HEK293 (cell line): Measurements from ENCODE around the gene SNRPD2.

ENCODE experiments used
- CTCF ChIA-PET: fragments of 350-600 bp; formaldehyde crosslinking; extraction: SDS; loops from one replicate; lab custom pipeline; 2021; ENCODE audit warnings: antibody characterized with exemption; lab: Yijun Ruan, JAX
- POLR2A ChIA-PET: fragments of 300-600 bp; formaldehyde crosslinking; extraction: SDS; loops from one replicate; lab custom pipeline; 2020; ENCODE audit warnings: antibody characterized with exemption, inconsistent platforms; lab: Yijun Ruan, JAX
- H3K27ac ChIP-seq: fragments of 200-500 bp; sonication (Bioruptor generic); 2 replicates; pipeline ENCODE4 v1.5.1; 2014; ENCODE audit warnings: low read depth, low read length, control low read depth, inconsistent platforms; ENCODE audit errors: extremely low read depth
- H3K36me3 ChIP-seq, 2 experiments: fragments of 200-500 bp in 1 of 2; sonication (Bioruptor generic) in 1 of 2; 1 replicate in 1 of 2; 2 replicates in 1 of 2; pipeline ENCODE4 v1.5.1; 2014 to 2017; ENCODE audit warnings: inconsistent platforms in 2 of 2, low read length in 2 of 2; ENCODE audit not compliant: control insufficient read depth in 2 of 2, insufficient read depth in 1 of 2
- H3K4me1 ChIP-seq: fragments of 200-500 bp; sonication (Bioruptor generic); 2 replicates; pipeline ENCODE4 v1.5.1; 2014; ENCODE audit warnings: mild to moderate bottlenecking, low read length, inconsistent platforms; ENCODE audit not compliant: control insufficient read depth, insufficient read depth
- H3K4me3 ChIP-seq: 2 replicates; pipeline ENCODE4 v1.5.1; 2011; ENCODE audit warnings: low read depth, mild to moderate bottlenecking, control low read depth, low read length, moderate library complexity
- H3K9me3 ChIP-seq: fragments of 200-500 bp; sonication (Bioruptor generic); 2 replicates; pipeline ENCODE4 v1.5.1; 2014; ENCODE audit warnings: low read depth, low read length, inconsistent platforms; ENCODE audit not compliant: control insufficient read depth, insufficient read depth
- EGR2 ChIP-seq: fragments of 450-650 bp; formaldehyde crosslinking; IDR thresholded peaks from 2 replicates; pipeline ENCODE4 v1.5.1; 2016; ENCODE audit warnings: low read depth, missing biosample characterization, missing genetic modification characterization
- HOXD13 ChIP-seq: sonication (generic); formaldehyde crosslinking; IDR thresholded peaks from 2 replicates; pipeline ENCODE4 v1.8.0; 2022; ENCODE audit warnings: missing genetic modification reagents, borderline replicate concordance
- IKZF3 ChIP-seq: fragments of 450-650 bp; IDR thresholded peaks from 2 replicates; pipeline ENCODE4 v1.5.0; 2018; ENCODE audit warnings: missing biosample characterization, mild to moderate bottlenecking, missing genetic modification characterization, moderate library complexity
- KLF16 ChIP-seq: fragments of 450-650 bp; formaldehyde crosslinking; IDR thresholded peaks from 2 replicates; pipeline ENCODE4 v1.5.1; 2017; ENCODE audit warnings: missing biosample characterization, missing genetic modification characterization
- KLF8 ChIP-seq: fragments of 450-650 bp; formaldehyde crosslinking; IDR thresholded peaks from 2 replicates; pipeline ENCODE4 v1.5.1; 2016; ENCODE audit warnings: missing biosample characterization, missing genetic modification characterization
- MYNN ChIP-seq: fragments of 450-650 bp; formaldehyde crosslinking; IDR thresholded peaks from 2 replicates; pipeline ENCODE4 v1.5.1; 2016; ENCODE audit warnings: missing biosample characterization, missing genetic modification characterization, borderline replicate concordance
- SALL2 ChIP-seq: fragments of 450-650 bp; formaldehyde crosslinking; IDR thresholded peaks from 2 replicates; pipeline ENCODE4 v1.5.0; 2017; ENCODE audit warnings: missing biosample characterization, mild to moderate bottlenecking, missing genetic modification characterization, borderline replicate concordance
- SETDB1 ChIP-seq: IDR thresholded peaks from one replicate; pipeline ENCODE4 v1.6.1; 2017; ENCODE audit warnings: mild to moderate bottlenecking, low read length, moderate library complexity, mixed read lengths; ENCODE audit not compliant: insufficient read length
- ZBTB44 ChIP-seq: fragments of 450-650 bp; IDR thresholded peaks from 2 replicates; pipeline ENCODE4 v1.5.1; 2018; ENCODE audit warnings: missing biosample characterization, mild to moderate bottlenecking, missing genetic modification characterization
- ZFP37 ChIP-seq: fragments of 450-650 bp; formaldehyde crosslinking; IDR thresholded peaks from 2 replicates; pipeline ENCODE4 v1.5.1; 2016; ENCODE audit warnings: missing biosample characterization, missing genetic modification characterization
- ZNF112 ChIP-seq: fragments of 450-650 bp; formaldehyde crosslinking; IDR thresholded peaks from 2 replicates; pipeline ENCODE4 v1.5.0; 2017; ENCODE audit warnings: missing biosample characterization, missing genetic modification characterization
- ZNF24 ChIP-seq: fragments of 450-650 bp; formaldehyde crosslinking; IDR thresholded peaks from 2 replicates; pipeline ENCODE4 v1.5.1; 2016; ENCODE audit warnings: missing biosample characterization, missing genetic modification characterization
- ZNF292 ChIP-seq: fragments of 450-650 bp; formaldehyde crosslinking; IDR thresholded peaks from 2 replicates; pipeline ENCODE4 v1.5.1; 2016; ENCODE audit warnings: low read depth, missing biosample characterization, missing genetic modification characterization, borderline replicate concordance
- ZNF311 ChIP-seq: fragments of 450-650 bp; formaldehyde crosslinking; IDR thresholded peaks from 2 replicates; pipeline ENCODE4 v1.5.1; 2017; ENCODE audit warnings: missing biosample characterization, missing genetic modification characterization, borderline replicate concordance
- ZNF335 ChIP-seq: fragments of 450-650 bp; formaldehyde crosslinking; conservative IDR thresholded peaks from 2 replicates; pipeline ENCODE4 v1.5.1; 2016; ENCODE audit warnings: missing biosample characterization, missing genetic modification characterization
- ZNF391 ChIP-seq: fragments of 450-650 bp; formaldehyde crosslinking; IDR thresholded peaks from 2 replicates; pipeline ENCODE4 v1.5.1; 2016; ENCODE audit warnings: low read depth, missing biosample characterization, missing genetic modification characterization, borderline replicate concordance
- ZNF423 ChIP-seq: fragments of 450-650 bp; formaldehyde crosslinking; IDR thresholded peaks from 2 replicates; pipeline ENCODE4 v1.5.1; 2016; ENCODE audit warnings: missing biosample characterization, missing genetic modification characterization
- ZNF518A ChIP-seq: fragments of 450-650 bp; formaldehyde crosslinking; conservative IDR thresholded peaks from 2 replicates; pipeline ENCODE4 v1.5.1; 2016; ENCODE audit warnings: low read depth, missing biosample characterization, missing genetic modification characterization
- ZNF555 ChIP-seq: fragments of 450-650 bp; formaldehyde crosslinking; conservative IDR thresholded peaks from 2 replicates; pipeline ENCODE4 v1.5.1; 2017; ENCODE audit warnings: missing biosample characterization, mild to moderate bottlenecking, missing genetic modification characterization, inconsistent platforms
- ZNF596 ChIP-seq: fragments of 450-650 bp; IDR thresholded peaks from 2 replicates; pipeline ENCODE4 v1.5.0; 2018; ENCODE audit warnings: missing biosample characterization, mild to moderate bottlenecking, missing genetic modification characterization, moderate library complexity
- ZNF623 ChIP-seq: fragments of 450-650 bp; formaldehyde crosslinking; IDR thresholded peaks from 2 replicates; pipeline ENCODE4 v1.5.1; 2016; ENCODE audit warnings: missing biosample characterization, missing genetic modification characterization
- ZNF629 ChIP-seq: fragments of 450-650 bp; formaldehyde crosslinking; IDR thresholded peaks from 2 replicates; pipeline ENCODE4 v1.5.1; 2017; ENCODE audit warnings: missing biosample characterization, missing genetic modification characterization
- ZNF76 ChIP-seq: fragments of 450-650 bp; formaldehyde crosslinking; IDR thresholded peaks from 2 replicates; pipeline ENCODE4; 2016; ENCODE audit warnings: low read depth, missing biosample characterization, missing genetic modification characterization, borderline replicate concordance
- TF ChIP-seq, protein P1 (sequence below): fragments of 450-650 bp; formaldehyde crosslinking; IDR thresholded peaks from 2 replicates; pipeline ENCODE4 v1.5.1; 2016; ENCODE audit warnings: missing biosample characterization, missing genetic modification characterization
- TF ChIP-seq, protein P2 (sequence below): fragments of 450-650 bp; formaldehyde crosslinking; conservative IDR thresholded peaks from 2 replicates; pipeline ENCODE4 v1.5.1; 2016; ENCODE audit warnings: low read depth, missing biosample characterization, missing genetic modification characterization

Gene SNRPD2

DNA sequence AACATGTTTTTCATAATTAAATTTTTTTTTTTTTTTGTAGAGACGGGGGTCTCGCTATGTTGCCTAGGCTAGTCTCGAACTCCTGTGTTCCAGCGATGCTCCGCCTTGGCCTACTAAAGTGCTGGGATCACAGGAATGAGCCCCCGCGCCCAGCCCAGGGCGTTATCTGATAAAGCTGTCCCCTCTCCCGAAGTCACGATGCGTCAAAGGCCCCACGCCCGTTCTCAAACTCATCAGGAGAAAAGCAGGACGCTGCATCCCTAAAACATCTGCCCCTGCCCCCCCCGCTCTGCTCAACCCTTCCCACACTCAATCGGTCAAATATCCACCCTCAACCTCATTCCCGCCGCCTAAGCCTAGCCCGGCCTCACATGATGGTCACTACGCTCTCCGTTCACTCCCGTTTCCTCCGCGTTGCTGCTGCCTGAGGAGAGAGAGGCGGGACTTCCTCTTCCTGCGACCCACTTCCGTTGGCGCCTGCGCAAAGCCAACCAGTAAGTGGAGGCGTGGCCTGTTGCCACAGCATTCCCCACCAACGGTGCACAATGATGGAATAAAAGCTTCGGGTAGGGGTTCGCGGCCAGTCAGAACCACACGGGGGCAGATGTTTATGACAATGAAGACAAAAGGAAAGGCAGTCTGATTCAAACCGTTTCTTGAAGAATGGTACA is at the start of gene SNRPD2:
TSS of gene SNRPD2 (minus strand) at position 438 of the 671 bp plus-strand sequence. CDS start at position 373, 65 bp downstream.
- POLR2A ChIA-PET = interaction anchor here (0.5 to 9.9 kb wide), 34 partner anchors 9 to 600 kb away, joined by 3 to 111 read pairs (median 4); partner anchors contain the start of genes CCDC61, DMPK, DMWD and FBXO46
- CTCF ChIA-PET = interaction anchor here (0.6 to 9.8 kb wide), 16 partner anchors 11 to 316 kb away, joined by 3 to 121 read pairs (median 7); partner anchors contain the start of gene SIX5
- Histone ChIP-seq H3K4me3 (peak within 1 kb of the TSS; percentile 82), H3K9me3 (no peaks in the 10 kb centered on the region), H3K36me3 (peaks cover 43 to 56% of the 10 kb centered on the region in 2 experiments), H3K27ac (peak within 1 kb of the TSS; percentile 93), H3K4me1 (no peaks in the 10 kb centered on the region; the same call in 1 of the 2 replicates)
- TF ChIP-seq ZNF76 = peak; percentile 56; the same call in 1 of the 2 replicates
- peak; percentile 67; the same call in 1 of the 2 replicates for TF ChIP-seq ZFP37 (tag by site-specific recombination)
- TF ChIP-seq ZNF555 (tag by site-specific recombination) = no peak
- peak; percentile 86 for TF ChIP-seq ZNF335 (tag by site-specific recombination)
- TF ChIP-seq ZNF629 (tag by site-specific recombination) = peak; percentile 37; the same call in 1 of the 2 replicates
- peak; percentile 91; the same call in 1 of the 2 replicates for TF ChIP-seq ZNF391 (tag by site-specific recombination)
- peak; percentile 73 for TF ChIP-seq EGR2
- TF ChIP-seq ZNF292 (tag by site-specific recombination) = no peak
- TF ChIP-seq KLF8 (tag by site-specific recombination) = peak; percentile 70; the same call in 1 of the 2 replicates
- no peak for TF ChIP-seq ZNF596 (tag by site-specific recombination)
- TF ChIP-seq SALL2 (tag by site-specific recombination) = no peak
- peak; percentile 80 for TF ChIP-seq KLF16 (tag by site-specific recombination)
- no peak for TF ChIP-seq SETDB1
- TF ChIP-seq, protein P1, sequence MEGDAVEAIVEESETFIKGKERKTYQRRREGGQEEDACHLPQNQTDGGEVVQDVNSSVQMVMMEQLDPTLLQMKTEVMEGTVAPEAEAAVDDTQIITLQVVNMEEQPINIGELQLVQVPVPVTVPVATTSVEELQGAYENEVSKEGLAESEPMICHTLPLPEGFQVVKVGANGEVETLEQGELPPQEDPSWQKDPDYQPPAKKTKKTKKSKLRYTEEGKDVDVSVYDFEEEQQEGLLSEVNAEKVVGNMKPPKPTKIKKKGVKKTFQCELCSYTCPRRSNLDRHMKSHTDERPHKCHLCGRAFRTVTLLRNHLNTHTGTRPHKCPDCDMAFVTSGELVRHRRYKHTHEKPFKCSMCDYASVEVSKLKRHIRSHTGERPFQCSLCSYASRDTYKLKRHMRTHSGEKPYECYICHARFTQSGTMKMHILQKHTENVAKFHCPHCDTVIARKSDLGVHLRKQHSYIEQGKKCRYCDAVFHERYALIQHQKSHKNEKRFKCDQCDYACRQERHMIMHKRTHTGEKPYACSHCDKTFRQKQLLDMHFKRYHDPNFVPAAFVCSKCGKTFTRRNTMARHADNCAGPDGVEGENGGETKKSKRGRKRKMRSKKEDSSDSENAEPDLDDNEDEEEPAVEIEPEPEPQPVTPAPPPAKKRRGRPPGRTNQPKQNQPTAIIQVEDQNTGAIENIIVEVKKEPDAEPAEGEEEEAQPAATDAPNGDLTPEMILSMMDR (tag by site-specific recombination) = peak; percentile 6; the same call in 1 of the 2 replicates
- no peak for TF ChIP-seq ZNF112 (tag by site-specific recombination)
- TF ChIP-seq ZNF518A = peak; percentile 62
- TF ChIP-seq MYNN (tag by site-specific recombination) = peak; percentile 20; the same call in 1 of the 2 replicates
- TF ChIP-seq, protein P2, sequence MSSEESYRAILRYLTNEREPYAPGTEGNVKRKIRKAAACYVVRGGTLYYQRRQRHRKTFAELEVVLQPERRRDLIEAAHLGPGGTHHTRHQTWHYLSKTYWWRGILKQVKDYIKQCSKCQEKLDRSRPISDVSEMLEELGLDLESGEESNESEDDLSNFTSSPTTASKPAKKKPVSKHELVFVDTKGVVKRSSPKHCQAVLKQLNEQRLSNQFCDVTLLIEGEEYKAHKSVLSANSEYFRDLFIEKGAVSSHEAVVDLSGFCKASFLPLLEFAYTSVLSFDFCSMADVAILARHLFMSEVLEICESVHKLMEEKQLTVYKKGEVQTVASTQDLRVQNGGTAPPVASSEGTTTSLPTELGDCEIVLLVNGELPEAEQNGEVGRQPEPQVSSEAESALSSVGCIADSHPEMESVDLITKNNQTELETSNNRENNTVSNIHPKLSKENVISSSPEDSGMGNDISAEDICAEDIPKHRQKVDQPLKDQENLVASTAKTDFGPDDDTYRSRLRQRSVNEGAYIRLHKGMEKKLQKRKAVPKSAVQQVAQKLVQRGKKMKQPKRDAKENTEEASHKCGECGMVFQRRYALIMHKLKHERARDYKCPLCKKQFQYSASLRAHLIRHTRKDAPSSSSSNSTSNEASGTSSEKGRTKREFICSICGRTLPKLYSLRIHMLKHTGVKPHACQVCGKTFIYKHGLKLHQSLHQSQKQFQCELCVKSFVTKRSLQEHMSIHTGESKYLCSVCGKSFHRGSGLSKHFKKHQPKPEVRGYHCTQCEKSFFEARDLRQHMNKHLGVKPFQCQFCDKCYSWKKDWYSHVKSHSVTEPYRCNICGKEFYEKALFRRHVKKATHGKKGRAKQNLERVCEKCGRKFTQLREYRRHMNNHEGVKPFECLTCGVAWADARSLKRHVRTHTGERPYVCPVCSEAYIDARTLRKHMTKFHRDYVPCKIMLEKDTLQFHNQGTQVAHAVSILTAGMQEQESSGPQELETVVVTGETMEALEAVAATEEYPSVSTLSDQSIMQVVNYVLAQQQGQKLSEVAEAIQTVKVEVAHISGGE (tag by site-specific recombination) = peak; percentile 89
- TF ChIP-seq HOXD13 (CRISPR knock-in tag) = no peak; the same call in 1 of the 2 replicates
- no peak for TF ChIP-seq IKZF3
- 0 out of 2 replicates have a peak, but pooled peaks have one; percentile 7 for TF ChIP-seq ZNF623
- TF ChIP-seq ZNF423 (tag by site-specific recombination) = no peak
- TF ChIP-seq ZBTB44 = no peak
- no peak for TF ChIP-seq ZNF311 (tag by site-specific recombination)
- TF ChIP-seq ZNF24 (tag by site-specific recombination) = 0 out of 2 replicates have a peak, but pooled peaks have one; percentile 40
